Neural crest cell (in vitro differentiated cells): ENCODE results near the gene ACO2. TPM values are rescaled to one million over a fixed set of nuclear protein-coding genes. Genes with fewer than 3 reads are reported as not detected.
A peak's percentile ranks its signal among the peaks of the same experiment; 100 is the strongest.

Source experiments
- DNase-seq: peaks from one replicate; pipeline ENCODE4 v3.0.0; 2021; ENCODE audit warnings: low read depth, mixed read lengths, low spot score
- H3K27ac Mint-ChIP-seq: one replicate; pipeline ENCODE4 v1.8.0; 2021; ENCODE audit warnings: mild to moderate bottlenecking, mixed read lengths; ENCODE audit not compliant: unreplicated experiment
- H3K27me3 Mint-ChIP-seq: 2 replicates; pipeline ENCODE4 v1.8.0; 2021; ENCODE audit warnings: low read depth, mild to moderate bottlenecking, mixed read lengths
- H3K36me3 Mint-ChIP-seq: 2 replicates; pipeline ENCODE4 v1.8.0; 2021; ENCODE audit warnings: low read depth, mild to moderate bottlenecking, mixed read lengths
- H3K4me1 Mint-ChIP-seq: 2 replicates; pipeline ENCODE4 v1.8.0; 2021; ENCODE audit warnings: mixed read lengths
- H3K4me3 Mint-ChIP-seq: one replicate; pipeline ENCODE4 v1.8.0; 2021; ENCODE audit warnings: mild to moderate bottlenecking, mixed read lengths
- H3K9me3 Mint-ChIP-seq: 2 replicates; pipeline ENCODE4 v1.8.0; 2021; ENCODE audit warnings: mixed read lengths
- total RNA-seq: library from RNA; stranded (reverse); gene quantifications from 2 replicates; pipeline ENCODE4 v1.2.1, GENCODE V29; 2021
- TF ChIP-seq, protein P1 (sequence below): fragments of 200-600 bp; sonication (generic); conservative IDR thresholded peaks from 2 replicates; pipeline ENCODE4 v1.5.0; 2021; ENCODE audit warnings: antibody characterized with exemption, mild to moderate bottlenecking

ACO2 gene
- total RNA-seq, 1 donor from 2014 or later: 80.6 TPM

DNA sequence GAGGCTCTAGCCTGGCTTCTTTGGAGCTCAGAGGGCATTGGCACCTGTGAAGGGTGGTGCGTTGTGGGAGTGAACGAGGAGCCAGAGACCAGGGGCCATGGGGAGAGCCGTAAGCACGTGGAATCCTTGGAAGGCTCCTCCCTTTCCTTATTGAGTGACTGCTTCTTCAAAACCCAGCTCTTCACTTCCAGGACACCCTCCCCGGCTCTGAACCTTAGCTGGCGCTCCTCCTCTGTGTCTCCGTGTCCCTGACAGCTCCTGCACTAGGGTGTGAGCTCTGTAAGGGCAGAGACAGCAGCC, 49.1 kb downstream of the ACO2 start:
- TF ChIP-seq, protein P1, sequence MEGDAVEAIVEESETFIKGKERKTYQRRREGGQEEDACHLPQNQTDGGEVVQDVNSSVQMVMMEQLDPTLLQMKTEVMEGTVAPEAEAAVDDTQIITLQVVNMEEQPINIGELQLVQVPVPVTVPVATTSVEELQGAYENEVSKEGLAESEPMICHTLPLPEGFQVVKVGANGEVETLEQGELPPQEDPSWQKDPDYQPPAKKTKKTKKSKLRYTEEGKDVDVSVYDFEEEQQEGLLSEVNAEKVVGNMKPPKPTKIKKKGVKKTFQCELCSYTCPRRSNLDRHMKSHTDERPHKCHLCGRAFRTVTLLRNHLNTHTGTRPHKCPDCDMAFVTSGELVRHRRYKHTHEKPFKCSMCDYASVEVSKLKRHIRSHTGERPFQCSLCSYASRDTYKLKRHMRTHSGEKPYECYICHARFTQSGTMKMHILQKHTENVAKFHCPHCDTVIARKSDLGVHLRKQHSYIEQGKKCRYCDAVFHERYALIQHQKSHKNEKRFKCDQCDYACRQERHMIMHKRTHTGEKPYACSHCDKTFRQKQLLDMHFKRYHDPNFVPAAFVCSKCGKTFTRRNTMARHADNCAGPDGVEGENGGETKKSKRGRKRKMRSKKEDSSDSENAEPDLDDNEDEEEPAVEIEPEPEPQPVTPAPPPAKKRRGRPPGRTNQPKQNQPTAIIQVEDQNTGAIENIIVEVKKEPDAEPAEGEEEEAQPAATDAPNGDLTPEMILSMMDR: peak; percentile 6
- peaks cover 5% of the 10 kb centered on the region for H3K36me3 Mint-ChIP-seq
- peaks cover 12% of the 10 kb centered on the region for H3K4me1 Mint-ChIP-seq
- no peak overlapping the region for H3K27ac Mint-ChIP-seq
- peak overlapping the region; percentile 31 for H3K4me3 Mint-ChIP-seq
- no peak for DNase-seq
- no peaks in the 10 kb centered on the region for H3K9me3 Mint-ChIP-seq
- H3K27me3 Mint-ChIP-seq: peaks cover 5% of the 10 kb centered on the region

DNA sequence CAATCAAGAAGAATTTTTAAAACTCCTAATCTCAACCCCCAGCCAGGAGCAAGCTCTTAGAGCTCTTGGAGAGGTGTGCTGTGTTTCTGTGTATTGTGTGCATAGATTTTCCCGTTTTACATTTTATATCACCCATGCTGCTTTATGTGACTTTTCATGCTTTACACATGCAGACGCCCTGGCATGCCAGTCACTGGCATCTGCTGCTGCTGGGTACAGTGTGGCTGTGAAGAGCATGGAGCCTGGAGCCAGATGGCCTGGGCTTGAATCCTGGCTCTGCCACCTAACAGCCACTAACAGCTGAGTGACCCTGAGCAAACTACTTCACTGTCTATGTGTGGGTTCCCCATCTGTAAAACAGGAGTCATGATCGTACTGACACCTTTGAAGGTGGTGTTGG, 52.2 kb downstream of the ACO2 start:
- Mint-ChIP-seq H3K36me3 (peaks cover 5% of the 10 kb centered on the region), H3K4me3 (peak overlapping the region; percentile 34), H3K4me1 (peaks cover 4% of the 10 kb centered on the region), H3K27me3 (peaks cover 5% of the 10 kb centered on the region), H3K27ac (no peak overlapping the region), H3K9me3 (no peaks in the 10 kb centered on the region)
- TF ChIP-seq, protein P1: no peak
- no peak for DNase-seq

DNA sequence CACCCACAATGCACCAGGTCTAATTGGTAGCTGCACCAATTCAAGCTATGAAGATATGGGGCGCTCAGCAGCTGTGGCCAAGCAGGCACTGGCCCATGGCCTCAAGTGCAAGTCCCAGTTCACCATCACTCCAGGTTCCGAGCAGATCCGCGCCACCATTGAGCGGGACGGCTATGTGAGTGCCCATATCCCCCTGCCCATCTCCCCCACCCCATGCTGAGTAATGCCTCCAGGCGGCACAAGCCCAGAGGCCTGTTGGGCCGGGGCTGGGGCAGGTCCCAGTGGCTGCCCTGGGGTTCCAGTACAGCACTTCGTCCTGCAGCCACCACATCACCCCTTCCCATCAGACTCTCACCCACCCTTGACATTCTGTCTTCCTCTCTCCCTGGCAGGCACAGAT, 53.9 kb downstream of the ACO2 start:
- peaks cover 4% of the 10 kb centered on the region for H3K4me1 Mint-ChIP-seq
- H3K4me3 Mint-ChIP-seq: peak overlapping the region; percentile 62
- no peaks in the 10 kb centered on the region for H3K9me3 Mint-ChIP-seq
- TF ChIP-seq, protein P1: no peak
- H3K27me3 Mint-ChIP-seq: peaks cover 5% of the 10 kb centered on the region
- DNase-seq: no peak
- peaks cover 5% of the 10 kb centered on the region for H3K36me3 Mint-ChIP-seq
- peak overlapping the region; percentile 50 for H3K27ac Mint-ChIP-seq

DNA sequence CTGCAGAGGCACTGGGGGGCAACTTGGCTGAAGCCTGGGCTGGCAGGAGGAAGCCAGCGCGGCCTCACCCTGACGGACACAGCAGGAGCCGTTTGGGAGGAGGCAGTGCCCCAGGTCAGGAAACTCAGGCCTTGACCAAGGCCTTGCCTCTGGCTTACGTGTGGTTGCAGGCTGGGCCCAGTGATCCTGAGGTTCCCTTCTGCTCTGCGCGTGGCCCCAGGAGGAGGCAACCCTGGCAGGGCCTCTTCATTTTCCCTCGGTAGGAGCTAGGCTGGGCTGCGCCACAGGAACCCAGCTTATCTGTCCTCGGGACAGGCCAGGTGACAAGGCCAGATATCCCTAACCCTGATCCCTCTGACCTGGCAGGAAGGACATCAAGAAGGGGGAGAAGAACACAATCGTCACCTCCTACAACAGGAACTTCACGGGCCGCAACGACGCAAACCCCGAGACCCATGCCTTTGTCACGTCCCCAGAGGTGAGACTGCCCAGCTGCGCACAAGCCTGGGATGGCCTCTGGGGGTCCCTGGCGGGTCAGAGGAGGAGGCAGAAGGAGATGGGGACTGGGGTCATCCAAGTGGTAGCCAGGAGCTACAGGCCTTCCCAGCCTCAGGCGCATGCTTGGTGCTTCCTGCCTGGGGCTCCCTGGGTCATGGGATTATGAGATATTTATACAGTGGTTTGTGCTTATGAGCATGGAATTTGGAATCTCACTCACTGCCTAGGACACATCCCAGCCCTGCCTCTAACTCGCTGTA, 54.7 kb downstream of the ACO2 start:
- H3K27me3 Mint-ChIP-seq: peaks cover 5% of the 10 kb centered on the region
- H3K27ac Mint-ChIP-seq: peak overlapping the region; percentile 67
- H3K4me1 Mint-ChIP-seq: peaks cover 4% of the 10 kb centered on the region
- TF ChIP-seq, protein P1: no peak
- H3K9me3 Mint-ChIP-seq: no peaks in the 10 kb centered on the region
- no peak for DNase-seq
- H3K36me3 Mint-ChIP-seq: peaks cover 6% of the 10 kb centered on the region
- H3K4me3 Mint-ChIP-seq: peak overlapping the region; percentile 62

DNA sequence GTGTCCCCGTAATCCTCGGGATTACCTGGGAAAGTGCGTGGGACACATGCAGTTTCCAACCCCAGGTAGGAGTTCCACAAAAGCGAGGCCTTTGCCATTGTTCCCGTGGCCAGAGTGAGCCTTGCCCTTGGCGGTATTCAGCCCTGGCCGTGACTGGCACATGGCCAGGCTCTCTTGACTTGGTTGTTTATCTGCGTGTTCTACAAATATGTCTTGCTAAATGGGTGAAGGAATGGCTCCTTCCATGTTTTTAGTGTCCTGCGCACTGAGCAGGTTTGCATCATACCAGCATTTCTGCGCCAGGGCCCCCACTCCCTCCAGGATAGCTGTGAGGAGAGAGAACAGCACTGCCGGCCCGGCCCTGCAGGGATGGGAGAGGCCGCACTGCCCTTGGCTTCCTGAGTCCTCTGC, 55.3 kb downstream of the ACO2 start:
- H3K27me3 Mint-ChIP-seq: peaks cover 5% of the 10 kb centered on the region
- peak overlapping the region; percentile 67 for H3K27ac Mint-ChIP-seq
- H3K4me1 Mint-ChIP-seq: peaks cover 4% of the 10 kb centered on the region
- TF ChIP-seq, protein P1: no peak
- no peaks in the 10 kb centered on the region for H3K9me3 Mint-ChIP-seq
- no peak overlapping the region for H3K4me3 Mint-ChIP-seq
- DNase-seq: no peak
- peaks cover 9% of the 10 kb centered on the region for H3K36me3 Mint-ChIP-seq
